Peyer's patch (tissue), 4 donors: Measurements from ENCODE around the gene NOL6.

Experiments used
- CTCF ChIP-seq, 6 experiments: fragments of 450-650 bp in 4 of 6; fragments of 200-600 bp in 2 of 6; sonication (generic) in 1 of 6; IDR thresholded peaks; one replicate each; pipeline ENCODE4 v1.5.1; 2017 to 2019; ENCODE audit warnings: antibody characterized with exemption in 6 of 6, mild to moderate bottlenecking in 3 of 6, moderate library complexity in 1 of 6
- POLR2A ChIP-seq, 2 donors: fragments of 450-650 bp; IDR thresholded peaks; one replicate each; pipeline ENCODE4 v1.5.1; 2017; ENCODE audit warnings: antibody characterized with exemption in 2 of 2, mild to moderate bottlenecking in 2 of 2, moderate library complexity in 2 of 2

- TF ChIP-seq CTCF (IDR thresholded peaks at IDR 0.05): no peak
- TF ChIP-seq POLR2A (IDR thresholded peaks at IDR 0.05): no peak
These were observed 37.9 kb downstream of the NOL6 start for GRCh38 chr9:33435821-33436277.
